Heart right ventricle (tissue), 16 donors: ENCODE measurements around the gene PLCD3. TPM values are rescaled to one million over a fixed set of nuclear protein-coding genes. Genes with fewer than 3 reads are reported as not detected.

Experiments
- ATAC-seq, 8 donors: fragments of 200-7000 bp; cut with Tn5 transposase; one replicate each; pipeline ENCODE4 v1.9.1; 2020; ENCODE audit warnings: mild to moderate bottlenecking in 8 of 8, moderate library complexity in 8 of 8, moderate number of reproducible peaks in 1 of 8
- DNase-seq, 2 donors: peaks; one replicate each; pipeline ENCODE4 v3.0.0-alpha.2; 2020
- H3K27ac ChIP-seq, 10 donors: fragments of 200-600 bp; sonication (generic) in 2 of 10; one replicate each; pipeline versions ENCODE4 v1.5.0 to v1.8.0; 2020 to 2022; ENCODE audit warnings: mild to moderate bottlenecking in 3 of 10
- H3K27me3 ChIP-seq, 7 donors: fragments of 200-600 bp; one replicate each; pipeline ENCODE4 v1.8.0; 2021 to 2022; ENCODE audit warnings: mild to moderate bottlenecking in 2 of 7
- H3K36me3 ChIP-seq, 9 donors: fragments of 200-600 bp; sonication (generic) in 1 of 9; one replicate each; pipeline versions ENCODE4 v1.5.0 to v1.8.0; 2020 to 2022; ENCODE audit warnings: mild to moderate bottlenecking in 2 of 9
- H3K4me1 ChIP-seq, 9 donors: fragments of 200-600 bp; sonication (generic) in 1 of 9; one replicate each; pipeline versions ENCODE4 v1.5.0 to v1.8.0; 2020 to 2022; ENCODE audit warnings: mild to moderate bottlenecking in 4 of 9
- H3K4me3 ChIP-seq, 10 donors: fragments of 200-600 bp; sonication (generic) in 2 of 10; one replicate each; pipeline versions ENCODE4 v1.5.0 to v1.8.0; 2020 to 2022; ENCODE audit warnings: mild to moderate bottlenecking in 7 of 10, moderate library complexity in 2 of 10
- H3K9me3 ChIP-seq, 11 donors: fragments of 200-600 bp in 10 of 11; sonication (generic) in 2 of 11; one replicate each; pipeline versions ENCODE4 v1.5.0 to v1.8.0; 2013 to 2022; ENCODE audit warnings: mild to moderate bottlenecking in 2 of 11, control low read depth in 1 of 11, moderate library complexity in 1 of 11
- CTCF ChIP-seq, 9 donors: fragments of 200-600 bp; sonication (generic) in 2 of 9; IDR thresholded peaks; one replicate each; pipeline versions ENCODE4 v1.5.0 to v1.8.0; 2021 to 2022; ENCODE audit warnings: antibody characterized with exemption in 9 of 9, mild to moderate bottlenecking in 5 of 9, moderate library complexity in 1 of 9
- WGBS, 2 donors: extraction: QIAGEN DNeasy Blood & Tissue Kit; methylation state at CpG; one replicate each; pipeline ENCODE4 v1.1.7; 2013; ENCODE audit warnings: inconsistent platforms in 1 of 2; 5-methylcytosine and 5-hydroxymethylcytosine counted together
- intact Hi-C, 10 donors: fragments of 100-400 bp; cut with DNase I; formaldehyde crosslinking; loops; one replicate each; pipeline versions ENCODE4 v1.11.1 to v1.14.2; 2022
- polyA plus RNA-seq, 2 donors: library from polyadenylated mRNA; stranded (reverse); fragments of 200-250 nt; gene quantifications; one replicate each; pipeline ENCODE4 v1.2.3, GENCODE V29; 2013
- total RNA-seq, 10 donors: library from RNA; stranded (reverse); fragmentation: NEBNext Ultra II Directional in 3 of 10; extraction: Animal tissue kit (Norgen Biotek cat#: 25700) in 3 of 10; gene quantifications; one replicate each; pipeline versions ENCODE4 v1.2.1 to v1.2.4, GENCODE V29; 2021 to 2023
- donor health status: Arrhythmogenic right ventricular cardiomyopathy.
- donor health status: ischemic (EF 13 %, LVEDD 7.1; RV severe dilation, severe dysfunction).
- donor health status: healthy with polysubstance abuse.
- donor health status: DM: no; HTN: yes; CAD: no.
- donor health status: DM: no; HTN: no; CAD: no.
- donor health status: ischemic (EF 25% LVEDD 6.9; RV normal size, moderate dysfunction).
- donor health status: ischemic (EF 25% LVEDD 5.7; RV mildly dilated, moderate dysfunction).
- donor health status: healthy.
- donor health status: DM: yes; HTN: yes; CAD: no.
- donor health status: Ischemic cardiomyopathy.
- donor health status: ischemic (EF 35%, LVEDD 5.7; RV mildly dilated, moderate dysfunction).
- donor health status: nonischemic (EF 11% LVEDD 7.7; RV severe dilation, severe dysfunction).
- donor health status: DM: yes; HTN: yes; CAD: no.
- donor health status: PGD.
- donor health status: ischemic (EF 29% LVEDD 5.4; RV normal size, mild dysfunction).
- donor health status: nonischemic (EF 23%, LVEDD 6.1; RV moderate dilation, normal function).

The PLCD3 gene
- total and polyA plus RNA-seq, 12 donors, result 44.6 to 188 (median 112) TPM

GRCh38 chr17:45086391-45086790 lies 45.9 kb downstream of the PLCD3 start:
- no peak for DNase-seq
- no peak for TF ChIP-seq CTCF (IDR thresholded peaks at IDR 0.05)

GRCh38 chr17:45081047-45081703 lies 51.1 kb downstream of the PLCD3 start:
- H3K9me3 ChIP-seq, result no peaks in the 10 kb centered on the region
- peaks cover 0 to 80% (median 43%) of the 10 kb centered on the region in 9 donors for H3K36me3 ChIP-seq
- peaks cover 0 to 36% (median 22%) of the 10 kb centered on the region in 9 donors for H3K4me1 ChIP-seq
- DNase-seq, result no peak
- ATAC-seq, result no peak
- H3K27ac ChIP-seq, result peak overlapping the region in 6 of 10 donors; percentile 13 to 58 (median 19)
- no peaks in the 10 kb centered on the region for H3K27me3 ChIP-seq
- 60 to 75% methylated on average over 6 of the region's 6 CpGs for WGBS, 2 donors
- intact Hi-C loops, result no loop called here
- no peak overlapping the region for H3K4me3 ChIP-seq
- no peak for TF ChIP-seq CTCF (IDR thresholded peaks at IDR 0.05)

More at GRCh38 chr17:45086391-45086790, 45.9 kb downstream of the PLCD3 start:
- Histone ChIP-seq H3K4me1 (peaks cover 3 to 28% (median 19%) of the 10 kb centered on the region in 9 donors), H3K9me3 (no peaks in the 10 kb centered on the region), H3K4me3 (no peak overlapping the region), H3K27me3 (no peaks in the 10 kb centered on the region), H3K36me3 (peaks cover 0 to 99% (median 67%) of the 10 kb centered on the region in 9 donors), H3K27ac (peak overlapping the region in 3 of 10 donors; percentile 2 to 61 (median 52))
- 95 to 99% methylated on average over 4 of the region's 4 CpGs for WGBS, 2 donors
- ATAC-seq, result no peak
- intact Hi-C loops, result no loop called here

- Histone ChIP-seq H3K27ac (peak overlapping the region in 1 of 10 donors; percentile 11), H3K4me3 (no peak overlapping the region), H3K4me1 (peaks cover 0 to 60% (median 28%) of the 10 kb centered on the region in 9 donors), H3K27me3 (no peaks in the 10 kb centered on the region), H3K9me3 (no peaks in the 10 kb centered on the region), H3K36me3 (peaks cover 0 to 73% (median 18%) of the 10 kb centered on the region in 9 donors)
- WGBS, 2 donors, result 84 to 87% methylated on average over 3 of the region's 3 CpGs
- TF ChIP-seq CTCF (IDR thresholded peaks at IDR 0.05), result no peak
- DNase-seq, result no peak
- peak in 2 of 8 donors; percentile 18 to 25 for ATAC-seq
- intact Hi-C loops, result no loop called here
Measured at GRCh38 chr17:45077643-45078042, 54.7 kb downstream of the PLCD3 start.

- Histone ChIP-seq H3K4me3 (no peak overlapping the region), H3K27me3 (no peaks in the 10 kb centered on the region), H3K4me1 (peaks cover 0 to 67% (median 24%) of the 10 kb centered on the region in 9 donors), H3K36me3 (peaks cover 0 to 62% (median 17%) of the 10 kb centered on the region in 9 donors), H3K9me3 (no peaks in the 10 kb centered on the region), H3K27ac (peak overlapping the region in 4 of 10 donors; percentile 8 to 35 (median 26))
- no peak for DNase-seq
- ATAC-seq, result peak in 4 of 8 donors; percentile 15 to 73 (median 38)
- no peak for TF ChIP-seq CTCF (IDR thresholded peaks at IDR 0.05)
- intact Hi-C loops, result no loop called here
- 73 to 75% methylated on average over 5 of the region's 5 CpGs for WGBS, 2 donors
Measured at GRCh38 chr17:45073414-45074070, 58.8 kb downstream of the PLCD3 start.
